GM19023 (cell line): ENCODE measurements around the gene CGB1.

Source experiments
- ATAC-seq: cut with Tn5 transposase; IDR thresholded peaks from one replicate; pipeline ENCODE4 v1.9.1; 2021; ENCODE audit warnings: mild to moderate bottlenecking, moderate library complexity; ENCODE audit not compliant: unreplicated experiment

CGB1 gene

DNA sequence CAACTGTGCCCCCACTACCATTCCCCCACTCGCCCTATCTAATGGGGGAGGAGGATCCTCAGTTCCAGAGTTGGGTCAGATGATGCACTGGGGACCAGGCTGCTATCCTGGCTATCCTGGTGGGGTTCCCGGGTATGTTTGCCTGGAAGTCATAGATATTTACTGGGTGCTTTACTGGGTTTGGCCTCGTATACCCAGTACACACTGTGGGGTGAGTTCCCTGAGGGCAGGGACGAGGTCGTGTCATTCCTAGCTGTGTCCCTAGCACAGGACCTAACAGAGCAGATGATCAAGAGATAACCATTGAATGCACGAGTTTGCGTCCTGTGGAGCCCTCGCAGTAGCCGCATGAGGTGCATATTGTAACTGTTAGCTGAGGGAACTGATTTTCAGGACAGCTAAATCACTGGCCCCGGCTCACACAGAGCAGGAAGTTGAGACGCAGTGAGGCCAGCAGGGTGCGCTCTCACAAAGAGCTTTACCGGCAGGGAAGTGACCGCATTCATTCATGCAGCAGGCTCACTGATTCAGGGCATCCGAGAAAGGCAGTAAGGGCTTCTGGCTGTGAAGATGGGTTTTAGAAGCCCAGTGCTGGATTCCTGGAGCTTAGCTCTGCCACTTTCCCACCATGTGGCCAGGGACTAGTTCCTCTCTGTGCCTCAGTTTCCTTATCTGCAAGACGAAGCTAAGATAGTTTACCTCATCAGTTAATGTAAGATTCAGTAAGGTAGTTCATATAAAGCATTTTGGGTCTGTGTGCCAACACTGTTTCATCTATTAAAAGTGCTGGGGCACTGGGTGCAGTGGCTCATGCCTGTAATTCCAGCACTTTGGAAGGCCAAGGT lies 37.0 kb downstream of the CGB1 start:
- ATAC-seq, result no peak

DNA sequence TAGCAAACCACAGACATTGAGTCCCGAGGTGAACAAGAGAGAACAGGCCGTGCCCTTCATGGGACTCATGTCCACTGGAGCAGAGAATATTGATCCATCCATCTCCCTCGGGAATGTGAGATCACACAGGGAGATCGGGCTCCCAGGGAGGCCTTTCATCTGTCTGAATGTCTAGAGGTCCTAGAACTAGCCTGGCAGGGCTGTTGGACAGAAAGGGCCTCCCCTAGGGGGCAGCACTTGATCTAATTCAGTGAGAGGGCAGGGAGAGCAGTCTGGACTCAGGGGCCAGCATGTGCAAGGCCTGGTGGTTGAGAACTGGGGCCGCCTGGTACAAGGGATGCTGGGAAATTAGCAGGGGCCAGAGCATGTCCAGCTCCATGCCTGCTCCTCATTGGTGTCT lies 38.7 kb downstream of the CGB1 start:
- no peak for ATAC-seq

DNA sequence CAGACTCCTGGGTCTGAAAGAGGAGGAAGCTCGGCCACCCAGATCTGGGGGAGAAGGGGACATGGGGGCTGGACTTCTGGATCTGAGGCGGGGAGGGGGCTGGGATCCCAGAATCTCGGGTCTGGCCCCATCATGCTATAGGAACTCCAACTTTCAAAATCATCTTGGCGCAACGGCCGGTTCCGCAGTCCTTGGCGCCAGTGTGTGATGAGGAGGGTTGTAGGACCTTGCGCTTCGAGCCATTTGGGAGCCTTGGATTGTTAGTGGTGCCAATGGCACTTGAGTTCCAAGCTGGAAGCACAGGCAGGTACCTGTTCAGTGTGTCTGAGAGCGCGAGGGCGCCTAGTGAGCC lies 42.7 kb downstream of the CGB1 start:
- no peak for ATAC-seq

DNA sequence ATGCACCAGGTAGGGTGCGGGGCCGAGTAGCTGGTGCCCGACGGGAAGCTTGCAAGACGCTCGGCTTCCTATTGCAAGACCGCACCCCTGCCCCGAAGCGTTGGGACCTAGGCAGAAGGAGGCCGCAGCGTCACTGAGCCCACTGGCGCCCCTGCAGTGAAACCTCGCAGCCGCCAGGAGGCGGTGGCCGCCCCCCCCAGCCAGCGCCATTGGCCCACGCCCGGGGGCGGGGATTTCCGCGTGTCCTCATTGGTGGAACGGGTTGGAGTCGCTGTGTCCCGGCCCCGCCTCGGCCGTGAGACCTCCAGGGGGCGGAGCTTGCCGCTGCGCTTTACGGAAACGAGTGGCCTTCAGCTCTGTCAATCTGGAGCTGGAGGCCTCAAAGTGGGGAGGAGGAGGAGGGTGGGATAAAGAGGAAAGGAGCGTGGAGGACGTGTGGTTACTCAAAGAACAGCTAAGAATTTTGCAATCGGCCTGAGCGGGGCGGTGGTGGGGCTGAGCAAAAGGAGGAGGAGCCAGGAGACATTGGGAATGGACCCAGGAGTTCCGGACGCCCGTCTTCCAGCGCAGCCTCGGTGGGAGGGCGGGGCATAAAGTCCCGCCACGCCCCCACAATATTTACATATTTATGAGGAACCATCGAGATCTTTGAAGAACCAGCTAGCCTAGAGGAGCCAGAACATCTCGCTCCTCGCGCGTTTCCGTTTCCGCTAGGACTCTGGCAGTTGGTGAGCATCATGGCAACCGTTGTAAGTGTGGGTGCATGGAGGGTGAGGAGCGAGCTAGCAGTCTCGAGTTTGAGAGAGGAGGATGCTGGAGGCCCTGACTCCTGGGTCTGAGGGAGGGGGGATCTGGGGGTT lies 43.3 kb downstream of the CGB1 start, which contains the start of the genes GYS1 and RUVBL2:
Gene GYS1 (minus strand): TSS at position 135 of the 860 bp plus-strand sequence. CDS start 197 bp downstream, outside the sequence.
Gene RUVBL2 (plus strand): TSS at position 713 of the 860 bp plus-strand sequence. CDS start 25 bp downstream, at position 738.
- peak; percentile 89 for ATAC-seq

DNA sequence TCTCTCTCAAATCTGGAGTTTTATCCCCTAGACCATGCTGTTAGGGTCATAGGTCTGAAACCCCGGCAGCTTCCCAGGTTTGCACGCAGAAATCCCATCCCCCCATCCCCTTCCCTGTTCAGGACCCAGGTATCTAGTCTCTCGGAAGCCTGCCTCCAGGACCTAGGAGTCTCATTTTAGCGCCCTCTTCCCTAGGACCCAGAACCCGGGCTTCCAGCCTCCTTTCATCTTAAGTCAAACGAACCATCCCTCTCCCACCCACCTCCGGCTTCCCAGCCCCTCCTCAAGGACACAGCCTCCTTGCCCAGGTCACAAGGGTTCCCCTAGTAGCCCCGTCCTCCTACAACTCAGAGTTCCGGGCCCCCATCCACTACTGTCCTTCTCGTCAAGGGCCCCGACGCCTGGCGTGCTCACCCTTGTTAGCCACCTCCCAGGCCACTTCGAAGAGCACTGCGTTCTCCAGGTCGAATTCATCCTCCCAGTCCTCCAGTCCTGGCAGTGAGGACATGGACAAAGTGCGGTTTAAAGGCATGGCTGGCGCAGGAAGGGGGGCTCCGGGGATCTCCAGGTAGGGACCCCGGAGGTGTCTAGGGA lies 44.0 kb downstream of the CGB1 start:
- no peak for ATAC-seq

DNA sequence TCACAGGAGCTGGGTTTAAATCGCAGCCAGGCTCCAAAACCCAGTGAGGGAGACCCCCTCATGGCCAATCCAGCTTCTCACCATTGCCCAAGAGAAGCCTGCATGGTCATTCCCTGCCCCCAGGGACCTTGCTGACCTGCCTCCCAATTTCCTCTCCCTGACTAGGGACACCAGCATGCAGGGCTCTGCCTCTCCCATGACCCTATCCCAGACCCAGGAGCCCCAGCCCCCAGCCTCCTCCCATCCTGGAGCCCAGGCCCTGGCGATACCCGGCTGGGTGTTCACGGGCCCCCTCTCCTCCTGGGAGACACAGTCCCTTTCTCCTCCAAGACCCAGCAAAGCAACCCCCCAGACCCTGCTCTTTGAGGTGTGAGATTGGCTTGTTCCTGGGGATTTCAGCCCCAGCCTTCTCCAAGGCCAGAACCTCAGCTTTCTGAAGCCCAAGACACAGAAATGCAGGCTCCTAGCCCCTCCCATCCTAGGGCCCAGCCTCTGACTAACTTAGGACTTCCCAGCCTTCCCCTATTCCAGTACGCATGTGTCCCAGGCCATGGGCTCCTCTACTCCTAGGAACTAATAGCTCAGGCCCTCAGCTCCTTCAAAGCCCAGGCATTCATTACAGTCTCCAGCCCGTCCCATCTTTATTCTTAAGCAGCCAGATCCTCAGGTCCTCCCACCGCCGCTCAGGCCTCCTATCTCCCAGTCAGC lies 44.7 kb downstream of the CGB1 start:
- no peak for ATAC-seq

DNA sequence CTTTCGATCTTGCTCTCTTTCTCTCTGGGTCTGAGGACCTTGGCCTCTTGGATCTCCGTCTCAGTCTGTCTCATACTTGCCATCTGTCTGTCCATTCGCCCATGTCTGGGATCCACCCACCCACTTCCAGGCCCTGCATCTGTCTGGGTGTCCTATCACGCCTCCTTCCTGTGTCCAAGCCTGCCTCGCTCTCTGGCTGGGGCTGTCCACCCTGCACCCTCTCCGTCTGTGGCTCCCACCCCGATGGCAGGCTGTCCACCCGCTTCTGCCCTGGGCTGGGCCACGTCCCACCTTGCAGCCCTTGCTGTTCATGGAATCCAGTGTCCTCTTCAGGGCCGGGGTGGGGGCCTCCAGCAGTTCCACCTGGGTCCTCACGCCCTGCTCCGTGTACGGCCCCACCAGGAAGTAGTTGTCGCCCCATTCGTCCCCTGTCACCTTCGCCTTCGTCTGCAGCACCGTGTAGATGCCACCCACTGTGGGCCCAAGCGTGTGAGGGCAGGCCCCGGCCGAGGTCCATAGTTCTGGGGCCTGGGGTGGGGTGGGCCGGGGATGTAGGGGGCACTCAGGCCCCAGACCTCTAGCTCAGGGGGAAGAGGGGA lies 45.6 kb downstream of the CGB1 start:
- ATAC-seq, result no peak

DNA sequence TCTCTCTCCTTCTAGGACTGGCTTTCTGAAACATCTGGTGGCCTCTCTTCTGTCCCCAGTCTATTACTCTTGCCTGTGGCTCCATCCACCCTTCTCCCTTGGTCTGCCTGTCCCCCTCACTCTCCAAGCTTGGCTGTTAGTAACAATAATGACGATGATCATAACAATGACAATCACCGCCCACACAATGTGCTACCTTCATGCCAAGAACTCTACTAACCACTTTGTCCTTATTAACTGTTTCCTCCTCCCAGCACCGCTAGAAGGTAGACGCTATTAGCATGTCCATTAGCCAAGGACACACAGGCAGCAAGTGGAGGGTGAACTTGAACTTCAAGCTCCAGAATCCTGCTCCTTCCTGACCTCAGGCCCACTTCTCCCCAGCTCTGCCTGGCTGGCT lies 46.3 kb downstream of the CGB1 start:
- no peak for ATAC-seq

DNA sequence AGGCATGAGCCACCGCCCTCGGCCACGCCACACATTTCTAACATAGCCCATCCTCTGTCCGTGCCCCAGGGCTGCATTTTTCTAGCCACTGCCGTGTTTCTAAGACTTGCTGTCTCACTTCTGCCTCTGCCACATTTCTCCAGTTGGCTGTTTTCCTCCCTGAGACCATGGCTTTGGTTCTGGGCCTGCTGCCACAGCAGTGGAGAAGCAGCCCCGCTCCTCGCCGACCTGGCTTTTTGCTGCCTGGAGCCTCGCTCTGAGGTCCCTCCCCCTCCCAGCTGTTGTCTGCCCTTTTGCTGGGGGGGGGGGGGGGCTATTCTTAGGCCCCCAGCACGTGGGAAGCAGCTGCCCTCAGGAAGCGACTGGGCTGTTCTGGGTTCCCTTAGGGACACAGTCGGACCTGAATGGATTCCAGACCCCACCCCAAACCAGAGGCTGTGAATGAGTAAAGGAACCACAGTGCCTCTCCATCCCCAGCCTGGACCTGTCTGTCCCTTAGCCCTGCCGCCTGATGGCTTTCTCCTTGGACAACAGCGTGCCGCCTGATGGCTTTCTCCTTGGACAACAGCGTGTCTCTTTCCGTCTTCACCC lies 46.9 kb downstream of the CGB1 start:
- no peak for ATAC-seq

DNA sequence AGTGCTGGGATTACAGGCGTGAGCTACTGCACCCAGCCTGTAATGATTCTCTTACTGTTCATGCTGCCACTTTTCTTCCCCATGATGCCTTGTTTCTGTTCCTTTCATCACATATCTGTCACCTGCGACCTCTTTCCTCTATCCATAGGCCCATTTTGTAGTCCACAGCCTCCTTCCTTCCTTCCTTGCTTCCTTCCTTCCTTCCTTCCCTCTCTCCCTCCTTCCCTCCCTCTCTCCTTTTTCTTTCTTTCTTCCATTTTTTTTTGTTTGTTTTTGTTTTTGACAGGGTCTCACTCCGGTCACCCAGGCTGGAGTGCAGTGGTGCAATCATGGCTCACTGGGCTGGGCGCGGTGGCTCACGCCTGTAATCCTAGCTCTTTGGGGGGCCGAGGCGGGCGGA lies 47.8 kb downstream of the CGB1 start:
- ATAC-seq, result no peak

DNA sequence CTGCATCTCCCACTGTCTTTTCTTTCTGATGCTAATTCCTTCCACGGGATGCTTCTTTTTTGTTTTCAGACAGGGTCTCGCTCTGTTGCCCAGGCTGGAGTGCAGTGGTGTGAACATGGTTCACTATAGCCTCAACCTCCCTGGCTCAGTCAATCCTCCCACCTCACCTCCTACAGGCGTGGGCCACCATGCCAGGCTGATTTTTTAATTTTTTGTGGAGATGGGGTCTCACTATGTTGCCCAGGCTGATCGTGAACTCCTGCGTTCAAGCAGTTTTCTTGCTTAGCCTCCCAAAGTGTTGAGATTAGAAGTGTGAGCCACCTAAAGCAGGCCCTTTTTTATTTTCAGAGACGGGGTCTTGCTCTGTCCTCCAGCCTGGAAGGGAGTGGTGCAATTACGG lies 48.4 kb downstream of the CGB1 start:
- no peak for ATAC-seq

DNA sequence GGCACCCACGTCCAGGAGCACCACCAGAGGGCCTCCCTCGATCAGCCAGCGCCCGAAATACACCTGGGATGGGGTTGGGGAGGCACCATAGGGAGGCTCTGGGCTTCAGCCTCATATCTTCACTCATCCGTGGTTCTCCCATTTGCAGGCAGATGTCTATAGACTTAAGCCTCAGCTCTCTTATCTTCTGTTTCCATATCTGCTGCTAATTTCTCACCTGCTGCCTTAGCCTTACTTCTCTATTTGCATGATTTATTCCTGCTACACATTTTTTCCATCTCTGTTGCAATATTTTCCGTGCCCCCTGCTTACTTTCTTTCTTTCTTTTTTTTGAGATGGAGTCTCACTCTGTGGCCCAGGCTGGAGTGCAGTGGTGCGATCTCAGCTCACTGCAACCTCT lies 49.4 kb downstream of the CGB1 start:
- ATAC-seq, result no peak

DNA sequence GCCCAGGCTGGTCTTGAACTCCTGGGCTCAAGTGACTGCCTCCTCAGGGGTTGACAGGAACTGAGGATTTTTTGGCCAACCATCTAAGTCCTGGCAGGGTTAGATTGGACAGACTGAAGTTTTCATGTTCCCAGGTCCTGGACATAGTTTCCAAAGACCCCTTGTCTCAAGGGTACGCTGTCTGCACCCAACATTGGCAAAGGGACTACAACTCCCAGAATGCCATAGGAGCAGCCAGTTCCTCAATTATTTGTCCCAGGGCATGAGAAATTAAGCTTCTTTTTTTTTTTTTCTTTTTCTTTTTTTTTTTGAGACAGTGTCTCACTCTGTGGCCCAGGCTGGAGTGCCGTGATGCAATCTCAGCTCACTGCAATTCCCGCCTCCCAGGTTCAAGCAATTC lies 50.5 kb downstream of the CGB1 start:
- no peak for ATAC-seq

DNA sequence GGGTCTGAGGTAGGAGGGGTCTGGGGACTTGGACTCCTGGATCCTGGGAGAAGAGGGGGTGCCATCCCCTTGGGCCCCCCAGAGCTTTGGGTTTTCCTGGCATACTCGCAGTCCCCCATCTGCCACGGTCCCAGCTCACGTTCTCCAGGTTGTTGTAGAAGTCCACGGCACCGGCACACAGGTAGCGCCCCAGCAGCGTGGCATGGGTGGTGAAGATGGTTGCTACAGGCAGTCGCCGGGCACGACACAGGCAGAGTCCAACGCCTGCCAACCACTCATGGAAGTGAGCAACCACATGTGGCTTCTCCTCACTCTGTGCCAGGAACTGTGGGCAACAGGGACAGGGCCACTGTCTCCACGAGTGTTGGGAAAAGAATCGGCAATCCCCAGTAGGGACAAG lies 51.0 kb downstream of the CGB1 start:
- ATAC-seq, result no peak
